ENCODE data around the gene ESYT1.

DNA sequence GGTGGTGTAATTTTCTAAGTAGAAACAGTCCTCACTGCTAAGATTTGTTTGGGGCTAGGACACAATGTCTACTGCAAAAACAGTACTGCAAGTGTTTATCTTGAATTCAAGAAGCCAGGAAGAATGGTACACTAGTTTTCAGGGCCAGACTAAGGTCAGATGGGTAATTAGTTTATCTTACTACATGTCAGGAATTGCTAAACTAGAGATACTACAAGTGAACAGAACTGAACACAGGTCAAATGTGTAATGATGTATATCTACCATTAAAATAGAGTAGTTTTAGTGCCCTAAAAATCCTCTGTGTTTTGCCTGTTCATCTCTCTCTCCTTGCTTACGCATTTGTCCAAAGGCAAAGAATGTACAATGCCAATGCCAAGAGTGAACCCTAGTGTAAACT lies 14.0 kb upstream of the ESYT1 start:
- TF ChIP-seq, protein P1, sequence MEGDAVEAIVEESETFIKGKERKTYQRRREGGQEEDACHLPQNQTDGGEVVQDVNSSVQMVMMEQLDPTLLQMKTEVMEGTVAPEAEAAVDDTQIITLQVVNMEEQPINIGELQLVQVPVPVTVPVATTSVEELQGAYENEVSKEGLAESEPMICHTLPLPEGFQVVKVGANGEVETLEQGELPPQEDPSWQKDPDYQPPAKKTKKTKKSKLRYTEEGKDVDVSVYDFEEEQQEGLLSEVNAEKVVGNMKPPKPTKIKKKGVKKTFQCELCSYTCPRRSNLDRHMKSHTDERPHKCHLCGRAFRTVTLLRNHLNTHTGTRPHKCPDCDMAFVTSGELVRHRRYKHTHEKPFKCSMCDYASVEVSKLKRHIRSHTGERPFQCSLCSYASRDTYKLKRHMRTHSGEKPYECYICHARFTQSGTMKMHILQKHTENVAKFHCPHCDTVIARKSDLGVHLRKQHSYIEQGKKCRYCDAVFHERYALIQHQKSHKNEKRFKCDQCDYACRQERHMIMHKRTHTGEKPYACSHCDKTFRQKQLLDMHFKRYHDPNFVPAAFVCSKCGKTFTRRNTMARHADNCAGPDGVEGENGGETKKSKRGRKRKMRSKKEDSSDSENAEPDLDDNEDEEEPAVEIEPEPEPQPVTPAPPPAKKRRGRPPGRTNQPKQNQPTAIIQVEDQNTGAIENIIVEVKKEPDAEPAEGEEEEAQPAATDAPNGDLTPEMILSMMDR (IDR thresholded peaks at IDR 0.05), result no peak
- TF ChIP-seq EP300 (IDR thresholded peaks at IDR 0.05) (no peak), POLR2A (IDR thresholded peaks at IDR 0.05) (no peak), POLR2AphosphoS5 (IDR thresholded peaks at IDR 0.05) (no peak)
